Left lung (tissue), 10 donors: ENCODE measurements around the gene SP2. TPM values are rescaled to one million over a fixed set of nuclear protein-coding genes. Genes with fewer than 3 reads are reported as not detected.
A peak's percentile ranks its signal among the peaks of the same experiment; 100 is the strongest.

Source experiments
- ATAC-seq: fragments of 200-7000 bp; cut with Tn5 transposase; one replicate; pipeline ENCODE4 v1.9.1; 2020; ENCODE audit warnings: moderate library complexity
- DNase-seq, 4 donors: peaks; one replicate each; pipeline ENCODE4 v3.0.0-alpha.2; 2013 to 2020
- H3K27ac ChIP-seq, 2 donors: fragments of 200-600 bp; sonication (generic) in 1 of 2; one replicate each; pipeline versions ENCODE4 v1.5.0 to v1.8.0; 2020 to 2021
- H3K27me3 ChIP-seq, 2 donors: fragments of 200-600 bp; sonication (generic) in 1 of 2; one replicate each; pipeline versions ENCODE4 v1.5.0 to v1.8.0; 2020 to 2021
- H3K36me3 ChIP-seq, 2 donors: fragments of 200-600 bp; sonication (generic) in 1 of 2; one replicate each; pipeline versions ENCODE4 v1.5.0 to v1.8.0; 2020 to 2021
- H3K4me1 ChIP-seq, 2 donors: fragments of 200-600 bp; one replicate each; pipeline ENCODE4 v1.8.0; 2021
- H3K4me3 ChIP-seq, 2 donors: fragments of 200-600 bp; sonication (generic) in 1 of 2; one replicate each; pipeline versions ENCODE4 v1.5.0 to v1.8.0; 2020 to 2021; ENCODE audit warnings: mild to moderate bottlenecking in 1 of 2
- H3K9me3 ChIP-seq, 2 donors: fragments of 200-600 bp; sonication (generic) in 1 of 2; one replicate each; pipeline versions ENCODE4 v1.5.0 to v1.8.0; 2020 to 2021
- intact Hi-C, 2 donors: fragments of 100-400 bp; cut with DNase I; formaldehyde crosslinking; loops; one replicate each; pipeline versions ENCODE4 v1.11.2 to v1.14.2; 2022
- polyA plus RNA-seq, 6 donors: library from polyadenylated mRNA; unstranded; fragments of 120-200 nt; gene quantifications; one replicate each; pipeline ENCODE4 v1.2.1, GENCODE V29; 2013; ENCODE audit not compliant: insufficient read length in 6 of 6
- total RNA-seq, 2 donors: library from RNA; stranded (reverse); fragmentation: NEBNext Ultra II Directional; extraction: Animal tissue kit (Norgen Biotek cat#: 25700); gene quantifications; one replicate each; pipeline ENCODE4 v1.2.1, GENCODE V29; 2021
- TF ChIP-seq, protein P1 (sequence below), 2 donors: fragments of 200-600 bp; sonication (generic) in 1 of 2; IDR thresholded peaks; one replicate each; pipeline versions ENCODE4 v1.5.0 to v1.8.0; 2021; ENCODE audit warnings: antibody characterized with exemption in 2 of 2
- donor health status: DM: no; HTN: yes; CAD: no.
- donor health status: DM: no; HTN: no; CAD: no.

Gene SP2
- total and polyA plus RNA-seq, 8 donors, result 14.2 to 23.0 (median 21.8) TPM

DNA sequence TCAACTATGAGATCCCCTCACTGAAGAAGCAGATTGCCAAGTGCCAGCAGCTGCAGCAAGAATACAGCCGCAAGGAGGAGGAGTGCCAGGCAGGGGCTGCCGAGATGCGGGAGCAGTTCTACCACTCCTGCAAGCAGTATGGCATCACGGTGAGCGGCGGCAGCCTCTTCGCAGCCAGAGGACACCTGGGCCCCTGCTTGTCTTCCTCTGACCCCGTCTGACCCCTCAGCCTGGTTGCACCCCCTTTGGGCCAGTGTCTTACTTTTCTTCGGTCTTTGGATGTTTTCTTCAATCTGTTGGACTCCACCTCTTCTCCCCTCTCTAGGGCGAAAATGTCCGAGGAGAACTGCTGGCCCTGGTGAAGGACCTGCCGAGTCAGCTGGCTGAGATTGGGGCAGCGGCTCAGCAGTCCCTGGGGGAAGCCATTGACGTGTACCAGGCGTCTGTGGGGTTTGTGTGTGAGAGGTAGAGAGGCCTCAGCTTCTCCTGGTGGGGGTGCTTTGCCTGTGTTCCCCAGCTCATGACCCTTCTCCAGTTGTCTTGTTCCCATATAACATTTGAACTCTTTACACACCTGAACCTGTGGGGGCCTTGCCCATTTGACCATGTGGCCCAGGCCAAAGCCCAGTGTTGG, 79.3 kb downstream of the SP2 start:
- DNase-seq (no peak), ATAC-seq (no peak)
- Histone ChIP-seq H3K9me3 (no peaks in the 10 kb centered on the region), H3K4me1 (peaks cover 9 to 20% of the 10 kb centered on the region in 2 donors), H3K27ac (no peak overlapping the region), H3K4me3 (no peak overlapping the region), H3K27me3 (no peaks in the 10 kb centered on the region), H3K36me3 (peaks cover 0 to 71% of the 10 kb centered on the region in 2 donors)
- TF ChIP-seq, protein P1, sequence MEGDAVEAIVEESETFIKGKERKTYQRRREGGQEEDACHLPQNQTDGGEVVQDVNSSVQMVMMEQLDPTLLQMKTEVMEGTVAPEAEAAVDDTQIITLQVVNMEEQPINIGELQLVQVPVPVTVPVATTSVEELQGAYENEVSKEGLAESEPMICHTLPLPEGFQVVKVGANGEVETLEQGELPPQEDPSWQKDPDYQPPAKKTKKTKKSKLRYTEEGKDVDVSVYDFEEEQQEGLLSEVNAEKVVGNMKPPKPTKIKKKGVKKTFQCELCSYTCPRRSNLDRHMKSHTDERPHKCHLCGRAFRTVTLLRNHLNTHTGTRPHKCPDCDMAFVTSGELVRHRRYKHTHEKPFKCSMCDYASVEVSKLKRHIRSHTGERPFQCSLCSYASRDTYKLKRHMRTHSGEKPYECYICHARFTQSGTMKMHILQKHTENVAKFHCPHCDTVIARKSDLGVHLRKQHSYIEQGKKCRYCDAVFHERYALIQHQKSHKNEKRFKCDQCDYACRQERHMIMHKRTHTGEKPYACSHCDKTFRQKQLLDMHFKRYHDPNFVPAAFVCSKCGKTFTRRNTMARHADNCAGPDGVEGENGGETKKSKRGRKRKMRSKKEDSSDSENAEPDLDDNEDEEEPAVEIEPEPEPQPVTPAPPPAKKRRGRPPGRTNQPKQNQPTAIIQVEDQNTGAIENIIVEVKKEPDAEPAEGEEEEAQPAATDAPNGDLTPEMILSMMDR (IDR thresholded peaks at IDR 0.05), result no peak
- intact Hi-C loops, result no loop called here

DNA sequence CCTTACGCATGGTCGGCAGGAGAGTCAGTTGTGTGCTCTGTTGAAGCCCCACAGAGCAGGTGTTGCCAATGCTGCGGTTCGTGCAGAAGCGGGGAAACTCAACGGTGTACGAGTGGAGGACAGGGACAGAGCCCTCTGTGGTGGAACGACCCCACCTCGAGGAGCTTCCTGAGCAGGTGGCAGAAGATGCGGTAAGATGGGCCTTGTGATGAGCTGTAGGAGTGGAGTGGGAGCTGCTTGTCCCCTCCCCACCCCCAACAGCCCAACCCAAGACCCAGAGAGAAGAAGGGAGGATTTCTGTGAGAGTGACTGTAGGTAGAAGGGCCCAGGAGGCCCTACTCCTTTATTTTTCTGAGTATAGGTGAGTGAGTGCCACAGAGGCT, 79.8 kb downstream of the SP2 start:
- no peaks in the 10 kb centered on the region for H3K9me3 ChIP-seq
- H3K36me3 ChIP-seq, result peaks cover 0 to 76% of the 10 kb centered on the region in 2 donors
- no peak for DNase-seq
- TF ChIP-seq, protein P1 (IDR thresholded peaks at IDR 0.05), result no peak
- H3K27ac ChIP-seq, result no peak overlapping the region
- H3K4me1 ChIP-seq, result peaks cover 9 to 19% of the 10 kb centered on the region in 2 donors
- H3K27me3 ChIP-seq, result no peaks in the 10 kb centered on the region
- ATAC-seq, result no peak
- intact Hi-C loops, result no loop called here
- no peak overlapping the region for H3K4me3 ChIP-seq

DNA sequence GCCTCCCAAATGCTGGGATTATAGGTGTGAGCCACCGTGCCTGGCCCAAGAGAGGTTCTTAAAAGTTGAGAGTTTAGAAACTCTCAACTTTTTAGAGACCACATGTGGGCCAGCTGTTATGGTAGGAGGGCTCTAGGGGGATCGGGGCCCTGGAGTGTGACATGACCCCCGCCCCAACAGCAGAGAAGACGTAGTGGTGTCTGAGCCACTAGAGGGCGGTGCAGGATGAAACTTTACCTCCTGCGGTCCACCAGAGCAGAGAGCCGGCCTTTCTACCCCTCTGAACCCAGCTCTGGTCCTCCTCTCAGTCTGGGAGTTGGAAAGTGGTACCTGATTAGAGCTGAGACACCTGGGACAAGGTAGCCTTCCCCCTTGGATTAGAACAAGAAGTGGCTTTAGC, 82.3 kb downstream of the SP2 start:
- intact Hi-C loops, result no loop called here
- Histone ChIP-seq H3K4me1 (peaks cover 0 to 21% of the 10 kb centered on the region in 2 donors), H3K36me3 (peaks cover 0 to 100% of the 10 kb centered on the region in 2 donors), H3K4me3 (no peak overlapping the region), H3K9me3 (no peaks in the 10 kb centered on the region), H3K27ac (no peak overlapping the region), H3K27me3 (no peaks in the 10 kb centered on the region)
- TF ChIP-seq, protein P1 (IDR thresholded peaks at IDR 0.05), result peak; percentile 48 to 75
- DNase-seq, result peak in 1 of 4 donors; percentile 65
- peak; percentile 79 for ATAC-seq

Other genes with a start within 250 kb of the SP2 start
- gene KPNB1, start 246.3 kb upstream of the SP2 start, total RNA-seq, result 100 to 1,000 TPM; 195 to 305 TPM
- gene KPNB1, start 246.3 kb upstream of the SP2 start, polyA plus RNA-seq, result 100 to 1,000 TPM; 221 to 279 (median 248) TPM
- gene TBKBP1, start 202.1 kb upstream of the SP2 start, total RNA-seq, result 10 to 100 TPM; 10.6 to 14.2 TPM
- 10 to 100 TPM; 22.9 to 33.9 (median 29.3) TPM for gene TBKBP1, start 202.1 kb upstream of the SP2 start, polyA plus RNA-seq
- gene TBX21, start 163.0 kb upstream of the SP2 start, total RNA-seq, result 1 to 10 TPM; 2.4 to 2.8 TPM
- gene TBX21, start 163.0 kb upstream of the SP2 start, polyA plus RNA-seq, result under 1 TPM in 5 of 6 donors, not detected in 1; 0.25 to 0.58 (median 0.38) TPM
- gene OSBPL7, start 74.4 kb upstream of the SP2 start, total RNA-seq, result 10 to 100 TPM; 20.3 to 36.4 TPM
- gene OSBPL7, start 74.4 kb upstream of the SP2 start, polyA plus RNA-seq, result 10 to 100 TPM; 14.3 to 21.4 (median 17.6) TPM
- gene MRPL10, start 64.7 kb upstream of the SP2 start, total RNA-seq, result 10 to 100 TPM; 26.2 to 27.3 TPM
- gene MRPL10, start 64.7 kb upstream of the SP2 start, polyA plus RNA-seq, result 10 to 100 TPM; 46.6 to 55.7 (median 51.2) TPM
- 1 to 10 TPM in 1 of 2 donors, under 1 TPM in 1; 0.44 to 6.7 TPM for gene LRRC46, start 64.6 kb upstream of the SP2 start, total RNA-seq
- gene LRRC46, start 64.6 kb upstream of the SP2 start, polyA plus RNA-seq, result 10 to 100 TPM in 3 of 6 donors, 1 to 10 TPM in 3; 2.4 to 16.5 (median 9.9) TPM
- 10 to 100 TPM; 26.4 to 33.1 TPM for gene SCRN2, start 55.0 kb upstream of the SP2 start, total RNA-seq
- 10 to 100 TPM; 36.5 to 47.7 (median 43.4) TPM for gene SCRN2, start 55.0 kb upstream of the SP2 start, polyA plus RNA-seq
- 1 to 10 TPM in 1 of 2 donors, under 1 TPM in 1; 0.79 to 1.5 TPM for gene SP6, start 45.1 kb upstream of the SP2 start, total RNA-seq
- 1 to 10 TPM; 4.1 to 6.7 (median 4.9) TPM for gene SP6, start 45.1 kb upstream of the SP2 start, polyA plus RNA-seq
- 10 to 100 TPM; 36.4 to 40.0 TPM for gene PNPO, start 45.3 kb downstream of the SP2 start, total RNA-seq
- gene PNPO, start 45.3 kb downstream of the SP2 start, polyA plus RNA-seq, result 10 to 100 TPM; 10.7 to 14.4 (median 11.9) TPM
- gene PRR15L, start 61.6 kb downstream of the SP2 start, total RNA-seq, result 10 to 100 TPM; 39.1 to 56.2 TPM
- 10 to 100 TPM; 28.2 to 43.3 (median 40.0) TPM for gene PRR15L, start 61.6 kb downstream of the SP2 start, polyA plus RNA-seq
- gene CDK5RAP3, start 74.9 kb downstream of the SP2 start, total RNA-seq, result 100 to 1,000 TPM; 144 to 149 TPM
- gene CDK5RAP3, start 74.9 kb downstream of the SP2 start, polyA plus RNA-seq, result 100 to 1,000 TPM; 136 to 182 (median 166) TPM
- gene COPZ2, start 141.6 kb downstream of the SP2 start, total RNA-seq, result 10 to 100 TPM; 25.9 to 48.6 TPM
- gene COPZ2, start 141.6 kb downstream of the SP2 start, polyA plus RNA-seq, result 10 to 100 TPM; 18.8 to 32.0 (median 23.3) TPM
- 100 to 1,000 TPM; 165 to 173 TPM for gene NFE2L1, start 152.1 kb downstream of the SP2 start, total RNA-seq
- gene NFE2L1, start 152.1 kb downstream of the SP2 start, polyA plus RNA-seq, result 100 to 1,000 TPM in 5 of 6 donors, 10 to 100 TPM in 1; 92.1 to 123 (median 111) TPM
- 10 to 100 TPM; 43.0 to 53.8 TPM for gene CBX1, start 205.2 kb downstream of the SP2 start, total RNA-seq
- 100 to 1,000 TPM; 161 to 213 (median 169) TPM for gene CBX1, start 205.2 kb downstream of the SP2 start, polyA plus RNA-seq
- gene SNX11, start 211.5 kb downstream of the SP2 start, total RNA-seq, result 10 to 100 TPM; 21.5 to 32.4 TPM
- 10 to 100 TPM; 12.2 to 16.5 (median 13.2) TPM for gene SNX11, start 211.5 kb downstream of the SP2 start, polyA plus RNA-seq